ENCODE data around the gene HDLBP.
A peak's percentile ranks its signal among the peaks of the same experiment; 100 is the strongest.

The HDLBP gene

GRCh38 chr2:241187101-241187917 lies 128.2 kb downstream of the HDLBP start:
- no peak for TF ChIP-seq JUND (IDR thresholded peaks at IDR 0.05; ENCODE audit: low read depth)
- in situ Hi-C loops (cut with HindIII; ENCODE audit: low pct_unique_long_range_greater_than_20kb, low sequenced_read_pairs), result no loop called here
- DNase-seq (ENCODE audit: low read depth in 1 of 2, low spot score in 1 of 2), result no peak

- no peak for DNase-seq (ENCODE audit: low read depth in 1 of 2, low spot score in 1 of 2)
- in situ Hi-C loops (cut with HindIII; ENCODE audit: low pct_unique_long_range_greater_than_20kb, low sequenced_read_pairs), result no loop called here
- no peak for TF ChIP-seq JUND (IDR thresholded peaks at IDR 0.05; ENCODE audit: low read depth)
These were observed 129.5 kb downstream of the HDLBP start for GRCh38 chr2:241185961-241186360.

- in situ Hi-C loops (cut with HindIII; ENCODE audit: low pct_unique_long_range_greater_than_20kb, low sequenced_read_pairs), result no loop called here
- no peak for DNase-seq (ENCODE audit: low read depth in 1 of 2, low spot score in 1 of 2)
- no peak for TF ChIP-seq JUND (IDR thresholded peaks at IDR 0.05; ENCODE audit: low read depth)
These were observed 130.6 kb downstream of the HDLBP start for GRCh38 chr2:241184901-241185300.

- in situ Hi-C loops (cut with HindIII; ENCODE audit: low pct_unique_long_range_greater_than_20kb, low sequenced_read_pairs), result no loop called here
- no peak for TF ChIP-seq JUND (IDR thresholded peaks at IDR 0.05; ENCODE audit: low read depth)
- no peak for DNase-seq (ENCODE audit: low read depth in 1 of 2, low spot score in 1 of 2)
These were observed 132.3 kb downstream of the HDLBP start for GRCh38 chr2:241183221-241183620.

- TF ChIP-seq JUND (IDR thresholded peaks at IDR 0.05; ENCODE audit: low read depth), result no peak
- no peak for DNase-seq (ENCODE audit: low read depth in 1 of 2, low spot score in 1 of 2)
- in situ Hi-C loops (cut with HindIII; ENCODE audit: low pct_unique_long_range_greater_than_20kb, low sequenced_read_pairs), result no loop called here
These were observed 132.8 kb downstream of the HDLBP start for GRCh38 chr2:241182531-241183133.

GRCh38 chr2:241182126-241182525 lies 133.3 kb downstream of the HDLBP start:
- no peak for DNase-seq (ENCODE audit: low read depth in 1 of 2, low spot score in 1 of 2)
- in situ Hi-C loops (cut with HindIII; ENCODE audit: low pct_unique_long_range_greater_than_20kb, low sequenced_read_pairs), result no loop called here
- no peak for TF ChIP-seq JUND (IDR thresholded peaks at IDR 0.05; ENCODE audit: low read depth)

GRCh38 chr2:241180495-241180894 lies 135.0 kb downstream of the HDLBP start:
- DNase-seq (ENCODE audit: low read depth in 1 of 2, low spot score in 1 of 2), result peak in 1 of 2 experiments; percentile 19
- no peak for TF ChIP-seq JUND (IDR thresholded peaks at IDR 0.05; ENCODE audit: low read depth)
- in situ Hi-C loops (cut with HindIII; ENCODE audit: low pct_unique_long_range_greater_than_20kb, low sequenced_read_pairs), result no loop called here

- no peak for DNase-seq (ENCODE audit: low read depth in 1 of 2, low spot score in 1 of 2)
- in situ Hi-C loops (cut with HindIII; ENCODE audit: low pct_unique_long_range_greater_than_20kb, low sequenced_read_pairs), result no loop called here
- no peak for TF ChIP-seq JUND (IDR thresholded peaks at IDR 0.05; ENCODE audit: low read depth)
These were observed 135.6 kb downstream of the HDLBP start for GRCh38 chr2:241179899-241180298.

- in situ Hi-C loops (cut with HindIII; ENCODE audit: low pct_unique_long_range_greater_than_20kb, low sequenced_read_pairs), result no loop called here
- no peak for DNase-seq (ENCODE audit: low read depth in 1 of 2, low spot score in 1 of 2)
- no peak for TF ChIP-seq JUND (IDR thresholded peaks at IDR 0.05; ENCODE audit: low read depth)
These were observed 136.5 kb downstream of the HDLBP start for GRCh38 chr2:241178961-241179360.

GRCh38 chr2:241177526-241178334 lies 137.7 kb downstream of the HDLBP start:
- in situ Hi-C loops (cut with HindIII; ENCODE audit: low pct_unique_long_range_greater_than_20kb, low sequenced_read_pairs), result no loop called here
- no peak for TF ChIP-seq JUND (IDR thresholded peaks at IDR 0.05; ENCODE audit: low read depth)

More at GRCh38 chr2:241177526-241178334, 137.7 kb downstream of the HDLBP start:
- DNase-seq (ENCODE audit: low read depth in 1 of 2, low spot score in 1 of 2), result no peak
